T-helper 1 cell (primary cell): ENCODE data around the gene NUDT5.
"Not testable (repeated sequence)": the region's sequence is repeated elsewhere in the genome, so short reads cannot be mapped to it uniquely, and the experiment has no call there.

Experiments
- DNase-seq, 5 donors: peaks; one replicate each; pipeline ENCODE4 v3.0.0-alpha.2; 2012 to 2020

The NUDT5 gene

DNA sequence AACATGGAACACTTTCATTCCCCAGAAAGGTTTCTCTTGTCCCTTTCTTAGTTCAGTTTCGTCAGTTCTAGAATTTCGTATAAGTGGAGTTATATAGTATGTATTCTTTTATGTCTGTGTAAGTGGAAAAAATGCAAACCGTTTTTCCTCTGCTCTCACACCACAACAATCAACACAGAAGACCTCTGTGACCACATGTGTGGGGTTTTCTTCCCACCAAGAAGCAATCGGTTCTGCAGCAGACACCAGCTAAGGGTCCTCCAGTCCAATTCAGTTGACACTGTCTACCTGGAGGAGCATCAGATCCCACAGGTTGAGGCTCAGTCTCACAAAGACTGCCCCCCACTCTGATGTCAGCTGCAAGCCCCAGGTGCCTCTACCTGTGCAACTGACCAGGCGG is 6.5 kb upstream of the NUDT5 start:
- DNase-seq: no peak

- DNase-seq: peak in 1 of 5 donors; percentile 53
These were observed 5.9 kb upstream of the NUDT5 start for GRCh38 chr10:12201543-12201942.

DNA sequence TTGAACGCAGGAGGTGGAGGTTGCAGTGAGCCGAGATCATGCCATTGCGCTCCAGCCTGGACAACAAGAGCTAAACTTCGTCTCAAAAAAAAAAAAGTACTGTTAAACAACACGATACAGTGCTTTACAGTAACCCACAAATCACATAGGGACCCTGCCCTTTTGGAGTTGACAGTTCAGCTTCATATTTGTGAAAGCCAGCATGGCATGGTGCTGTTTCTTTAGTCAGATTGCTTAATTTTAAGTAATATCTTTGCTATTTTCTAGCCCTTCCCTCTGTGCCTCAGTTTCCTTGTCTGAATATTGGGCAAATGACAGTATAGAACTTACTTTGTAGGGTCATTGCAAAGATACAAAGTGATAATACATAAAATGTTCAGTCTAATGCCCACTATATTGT is 5.2 kb upstream of the NUDT5 start:
- DNase-seq: no peak

DNA sequence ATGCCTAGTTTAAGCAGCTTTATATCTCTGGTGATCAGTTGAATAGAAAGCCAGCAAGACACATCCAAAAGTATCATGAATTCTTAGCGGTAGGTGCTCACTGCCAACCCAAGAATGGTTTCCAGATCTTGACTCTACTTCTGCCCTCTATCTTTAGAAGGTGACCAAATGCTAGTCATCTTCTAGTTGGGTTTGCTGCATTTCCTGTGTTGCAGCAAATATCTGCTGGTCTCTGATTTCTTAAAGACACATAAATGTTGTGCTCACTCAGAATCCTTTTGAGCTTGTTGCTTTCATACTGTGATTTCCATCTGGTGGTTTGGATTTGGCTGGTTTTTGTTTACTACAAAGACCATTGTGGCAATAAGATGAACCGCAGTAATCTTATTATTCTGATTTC is 2.5 kb upstream of the NUDT5 start:
- DNase-seq: peak in 1 of 5 donors; percentile 38

DNA sequence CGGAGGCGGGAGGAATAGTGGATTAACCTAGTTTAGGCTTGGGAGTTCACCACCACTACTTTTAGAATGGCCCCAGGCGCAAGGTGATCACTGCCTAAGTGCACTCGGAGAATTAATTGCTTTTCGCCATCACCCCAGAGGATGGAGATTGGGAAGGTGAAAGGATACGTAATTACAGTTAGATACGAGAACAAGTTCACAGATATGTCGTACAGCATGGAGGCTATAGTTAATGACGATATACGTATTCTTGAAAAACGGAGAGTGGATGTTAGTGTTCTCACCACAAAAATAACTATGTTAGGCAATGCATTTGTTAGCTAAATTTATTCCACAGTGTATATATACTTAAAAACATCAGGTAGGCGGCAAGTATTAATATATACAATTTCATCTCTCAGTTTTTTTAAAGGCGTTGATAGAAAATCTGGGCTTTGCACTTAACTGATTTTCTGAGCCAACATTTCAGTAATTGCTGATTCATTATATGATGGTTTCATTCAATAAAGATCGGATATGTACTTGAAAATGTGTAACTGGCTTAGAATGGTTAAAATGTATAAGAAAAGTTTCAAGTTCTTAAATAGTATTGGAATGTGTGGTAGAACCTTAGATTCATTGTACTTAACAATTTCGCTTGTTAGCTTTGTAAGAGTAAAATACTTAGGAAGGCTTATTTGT is 980 bp upstream of the NUDT5 start:
- no peak for DNase-seq

- no peak for DNase-seq
These were observed 449 bp downstream of the NUDT5 start for GRCh38 chr10:12195281-12195602.

GRCh38 chr10:12194752-12195271 is 879 bp downstream of the NUDT5 start:
- DNase-seq: peak in 4 of 5 donors; percentile 8 to 50 (median 15)

- no peak for DNase-seq
These were observed 2.5 kb downstream of the NUDT5 start for GRCh38 chr10:12193193-12193592.

GRCh38 chr10:12191715-12192114 is 4.0 kb downstream of the NUDT5 start:
- DNase-seq: no peak

DNA sequence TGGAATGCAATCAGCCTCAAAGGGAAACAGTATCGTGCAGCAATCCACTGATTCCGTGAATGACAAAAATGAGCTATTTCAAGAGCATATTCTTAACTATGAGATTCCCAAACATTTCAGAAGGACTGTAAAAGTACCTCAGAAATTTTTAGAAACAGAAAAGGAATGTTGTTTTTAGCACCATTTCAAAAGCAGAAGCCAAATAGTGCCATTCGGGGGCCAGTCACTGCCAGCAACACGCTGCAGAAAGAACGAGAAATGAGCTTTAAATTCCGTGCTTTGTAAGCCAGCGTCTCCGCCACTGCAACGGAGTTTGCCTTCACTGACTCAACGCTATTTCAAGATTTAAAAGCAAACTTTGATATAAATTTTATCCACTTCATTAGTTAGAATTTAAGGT is 6.3 kb downstream of the NUDT5 start:
- DNase-seq: no peak

- no peak for DNase-seq
These were observed 7.0 kb downstream of the NUDT5 start for GRCh38 chr10:12188656-12189055.

- DNase-seq: no peak
These were observed 8.3 kb downstream of the NUDT5 start for GRCh38 chr10:12187321-12187905.

DNA sequence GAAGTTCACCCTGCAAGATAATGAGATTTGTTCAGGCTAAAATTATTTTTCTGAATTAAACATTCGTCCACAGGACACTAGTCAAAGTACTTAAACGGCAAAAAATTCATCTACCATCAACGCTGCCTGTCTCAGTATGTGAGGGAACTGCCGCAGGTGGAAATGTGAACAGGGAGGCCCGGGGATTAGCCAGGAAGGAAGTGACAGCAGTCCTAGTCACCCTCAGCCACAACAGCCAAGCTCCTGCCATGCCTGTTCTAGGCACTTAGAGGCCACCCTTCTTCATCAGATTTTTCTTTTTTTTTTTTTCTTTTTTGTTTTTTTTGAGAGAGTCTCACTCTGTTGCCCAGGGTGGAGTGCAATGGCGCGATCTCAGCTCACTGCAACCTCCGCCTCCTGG is 9.4 kb downstream of the NUDT5 start:
- DNase-seq: peak in 1 of 5 donors; percentile 29

GRCh38 chr10:12184165-12184564 is 11.5 kb downstream of the NUDT5 start:
- no peak for DNase-seq

DNA sequence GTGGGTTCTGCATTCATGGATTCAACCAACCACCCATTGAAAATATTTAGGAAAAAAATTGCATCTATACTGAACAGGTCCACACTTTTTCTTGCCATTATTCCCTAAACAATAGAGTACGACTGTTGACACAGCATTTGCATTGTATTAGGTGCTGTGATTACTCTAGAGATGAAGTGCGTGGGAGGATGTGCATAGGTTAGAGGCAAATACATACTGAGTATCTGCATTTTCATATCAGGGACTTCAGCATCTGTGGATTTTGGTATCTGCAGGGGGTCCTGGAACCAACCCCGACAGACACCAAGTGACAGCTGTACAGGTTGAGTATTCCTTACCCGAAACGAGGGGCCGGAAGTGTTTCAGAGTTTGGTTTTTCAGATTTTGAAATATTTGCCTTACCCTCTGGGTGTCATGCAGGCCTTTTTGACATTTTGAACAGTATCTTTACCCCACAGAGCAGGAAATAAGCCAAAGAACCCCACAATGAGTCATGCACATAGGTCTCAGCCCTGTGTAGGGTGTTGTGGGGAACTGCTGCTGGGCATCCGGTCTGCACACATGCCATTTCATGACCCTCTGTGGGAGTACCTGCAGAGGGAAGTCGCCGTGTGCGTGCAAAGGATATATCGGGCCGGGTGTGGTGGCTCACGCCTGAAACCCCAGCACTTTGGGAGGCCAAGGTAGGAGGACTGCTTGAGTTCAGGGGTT is 14.5 kb downstream of the NUDT5 start:
- DNase-seq: peak in 4 of 5 donors; percentile 34 to 95 (median 46)

- no peak for DNase-seq
These were observed 15.3 kb downstream of the NUDT5 start for GRCh38 chr10:12180221-12180974.

DNA sequence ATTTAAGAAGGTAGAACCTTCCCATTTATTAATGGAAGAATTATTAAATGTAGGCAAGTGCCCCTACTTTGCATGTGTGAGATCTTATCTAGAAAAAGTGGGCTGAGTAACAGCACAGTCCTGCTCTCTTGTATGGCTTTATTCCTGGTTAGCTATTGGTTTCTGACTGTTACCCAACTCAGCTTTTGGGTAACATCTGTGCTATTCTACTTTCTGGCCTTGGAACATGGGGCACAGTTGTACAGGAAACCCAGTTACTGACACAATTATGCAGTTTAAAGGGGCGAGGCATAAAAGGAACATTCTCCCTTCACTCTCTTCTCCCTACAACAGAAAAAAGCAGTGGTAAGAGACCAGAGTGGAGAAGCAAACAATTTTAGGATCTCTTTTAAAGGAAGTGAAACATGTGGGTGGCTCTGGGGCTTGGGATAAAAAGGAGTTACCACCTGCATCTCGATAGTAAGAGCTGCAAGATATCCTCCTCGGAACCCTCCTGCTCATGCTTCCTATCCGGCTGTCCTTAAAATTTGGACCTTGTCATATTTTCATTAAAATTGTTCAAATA is 16.0 kb downstream of the NUDT5 start:
- no peak for DNase-seq

- DNase-seq: no peak
These were observed 18.0 kb downstream of the NUDT5 start for GRCh38 chr10:12177642-12178041.

GRCh38 chr10:12171512-12171911 is 24.2 kb downstream of the NUDT5 start:
- not testable (repeated sequence) for DNase-seq

GRCh38 chr10:12165999-12166775 is 29.5 kb downstream of the NUDT5 start:
- no peak for DNase-seq

DNA sequence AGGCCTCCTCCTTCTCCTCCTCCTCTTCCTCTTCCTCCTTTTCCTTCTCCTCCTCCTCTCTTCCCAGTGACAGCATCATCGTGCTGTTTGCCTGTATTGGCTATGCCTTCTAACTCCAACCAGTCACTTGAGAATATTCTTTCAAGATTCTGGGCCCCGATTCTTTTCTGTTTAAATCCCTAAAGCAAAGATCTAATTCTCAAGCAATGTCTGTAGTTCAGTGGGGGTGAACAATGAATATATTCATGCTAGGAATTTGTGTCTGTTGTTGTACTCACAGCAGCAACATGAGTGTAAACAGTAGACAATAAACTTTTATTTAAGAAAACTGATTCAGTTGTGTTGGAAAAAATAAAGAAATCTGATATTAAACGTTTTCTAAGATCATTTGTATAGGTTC is 30.7 kb downstream of the NUDT5 start:
- no peak for DNase-seq

DNA sequence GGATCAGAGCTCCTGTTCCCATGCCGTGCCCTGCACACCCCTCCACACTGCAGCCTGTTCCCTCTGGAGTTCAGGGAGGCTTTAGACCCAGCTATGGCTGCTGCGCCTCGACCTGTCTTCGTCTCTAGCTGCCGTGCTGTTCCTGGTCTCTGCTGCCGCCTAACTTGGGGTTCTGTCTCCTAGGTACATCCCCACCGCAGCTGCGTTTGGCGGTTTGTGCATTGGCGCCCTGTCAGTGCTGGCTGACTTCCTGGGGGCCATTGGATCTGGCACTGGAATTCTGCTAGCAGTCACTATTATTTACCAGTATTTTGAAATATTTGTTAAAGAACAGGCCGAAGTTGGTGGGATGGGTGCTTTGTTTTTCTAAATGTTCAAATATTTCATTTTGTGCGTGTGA is 31.6 kb downstream of the NUDT5 start:
- no peak for DNase-seq
